Lower lobe of right lung (tissue), 2 donors: ENCODE data around the gene DTD1. TPM values are rescaled to one million over a fixed set of nuclear protein-coding genes. Genes with fewer than 3 reads are reported as not detected.

ENCODE experiments used
- ATAC-seq, 2 donors: fragments of 200-7000 bp; cut with Tn5 transposase; one replicate each; pipeline ENCODE4 v1.9.1; 2020 to 2022; ENCODE audit warnings: mild to moderate bottlenecking in 2 of 2, moderate library complexity in 2 of 2
- DNase-seq: peaks from one replicate; pipeline ENCODE4 v3.0.0-alpha.2; 2020
- H3K27ac ChIP-seq: fragments of 200-600 bp; one replicate; pipeline ENCODE4 v1.8.0; 2022
- H3K27me3 ChIP-seq: fragments of 200-600 bp; one replicate; pipeline ENCODE4 v1.8.0; 2022; ENCODE audit warnings: low read depth
- H3K36me3 ChIP-seq: fragments of 200-600 bp; one replicate; pipeline ENCODE4 v1.8.0; 2022; ENCODE audit warnings: mild to moderate bottlenecking
- H3K4me1 ChIP-seq: fragments of 200-600 bp; one replicate; pipeline ENCODE4 v1.8.0; 2022
- H3K4me3 ChIP-seq: fragments of 200-600 bp; one replicate; pipeline ENCODE4 v1.8.0; 2022; ENCODE audit warnings: mild to moderate bottlenecking
- H3K9me3 ChIP-seq: fragments of 200-600 bp; one replicate; pipeline ENCODE4 v1.8.0; 2022
- intact Hi-C: fragments of 100-400 bp; cut with DNase I; formaldehyde crosslinking; loops from one replicate; pipeline ENCODE4 v1.11.0; 2022
- long read RNA-seq: library from polyadenylated mRNA; unstranded; transcript quantifications from one replicate; pipeline ENCODE4 v2.0.0, GENCODE V29; 2021
- total RNA-seq: library from RNA; stranded (reverse); fragmentation: NEBNext Ultra II Directional; extraction: Animal tissue kit (Norgen Biotek cat#: 25700); gene quantifications from one replicate; pipeline ENCODE4 v1.2.1, GENCODE V29; 2021
- TF ChIP-seq, protein P1 (sequence below): fragments of 200-600 bp; IDR thresholded peaks from one replicate; pipeline ENCODE4 v1.8.0; 2022; ENCODE audit warnings: antibody characterized with exemption, mild to moderate bottlenecking
- donor health status: DM: no; HTN: yes; CAD: no; lungs with severe emphysema.

DTD1 gene, protein sequence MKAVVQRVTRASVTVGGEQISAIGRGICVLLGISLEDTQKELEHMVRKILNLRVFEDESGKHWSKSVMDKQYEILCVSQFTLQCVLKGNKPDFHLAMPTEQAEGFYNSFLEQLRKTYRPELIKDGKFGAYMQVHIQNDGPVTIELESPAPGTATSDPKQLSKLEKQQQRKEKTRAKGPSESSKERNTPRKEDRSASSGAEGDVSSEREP
- total RNA-seq = 15.7 TPM
- long read RNA-seq, transcript DTD1-201 (6 exons, 1,387 nt) = major isoform, 22 of 25 reads
- long read RNA-seq, partial matches to known transcripts = 1 of 25 reads
- long read RNA-seq, other reads (novel, unspliced or antisense) = 2 of 25 reads

DNA sequence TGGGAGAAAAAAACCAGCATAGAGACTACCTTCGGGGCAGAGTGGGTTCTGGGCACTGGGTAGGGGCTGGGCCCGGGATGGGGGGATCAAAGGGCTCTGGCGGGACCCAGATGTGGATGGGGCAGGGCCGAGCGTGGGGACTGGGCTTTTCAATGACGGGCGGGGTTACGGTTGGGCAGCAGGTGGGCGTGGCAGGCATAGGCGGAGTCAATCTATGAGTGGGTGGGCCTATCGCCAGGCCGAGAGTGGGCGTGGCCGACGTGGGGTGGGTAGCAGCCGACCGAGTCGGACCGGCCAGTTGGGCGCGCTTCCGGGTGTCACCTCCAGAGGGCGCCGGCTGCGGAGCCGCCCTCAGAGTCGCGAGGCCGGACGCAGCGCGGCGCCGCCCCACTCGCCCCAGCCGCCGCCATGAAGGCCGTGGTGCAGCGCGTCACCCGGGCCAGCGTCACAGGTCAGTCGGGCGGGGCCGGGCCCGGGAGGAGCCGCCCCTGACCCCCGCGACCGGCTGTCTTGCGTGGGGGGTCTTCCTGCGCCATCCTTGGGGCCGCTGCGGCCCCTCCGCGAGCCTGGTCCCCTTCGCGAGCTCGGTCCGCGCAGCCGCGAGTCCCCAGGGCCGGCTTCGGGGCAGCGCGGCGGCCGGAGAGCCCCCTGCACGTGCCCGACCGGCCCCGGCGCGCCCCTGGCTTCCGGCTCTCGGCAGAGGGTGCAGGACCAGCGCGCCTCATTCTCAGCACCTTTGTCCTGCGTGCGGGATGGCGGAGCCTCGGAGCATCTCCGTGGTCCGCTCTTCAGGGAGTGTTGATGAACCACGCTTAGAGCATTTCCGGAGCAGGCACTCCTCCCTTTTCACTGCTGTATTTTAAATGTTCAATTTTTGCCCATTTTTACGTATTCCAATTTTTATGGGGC lies at the start of gene DTD1:
DTD1 (plus strand) TSS at position 390 of the 909 bp plus-strand sequence; CDS start at position 409, 19 bp downstream.
- Histone ChIP-seq H3K27me3 (no peaks in the 10 kb centered on the region), H3K36me3 (no peaks in the 10 kb centered on the region), H3K4me3 (peak within 1 kb of the TSS; percentile 76), H3K27ac (peak within 1 kb of the TSS; percentile 89), H3K4me1 (peaks cover 13% of the 10 kb centered on the region), H3K9me3 (no peaks in the 10 kb centered on the region)
- intact Hi-C loops = no loop called here
- ATAC-seq (peak; percentile 98), DNase-seq (peak; percentile 96)
- TF ChIP-seq, protein P1, sequence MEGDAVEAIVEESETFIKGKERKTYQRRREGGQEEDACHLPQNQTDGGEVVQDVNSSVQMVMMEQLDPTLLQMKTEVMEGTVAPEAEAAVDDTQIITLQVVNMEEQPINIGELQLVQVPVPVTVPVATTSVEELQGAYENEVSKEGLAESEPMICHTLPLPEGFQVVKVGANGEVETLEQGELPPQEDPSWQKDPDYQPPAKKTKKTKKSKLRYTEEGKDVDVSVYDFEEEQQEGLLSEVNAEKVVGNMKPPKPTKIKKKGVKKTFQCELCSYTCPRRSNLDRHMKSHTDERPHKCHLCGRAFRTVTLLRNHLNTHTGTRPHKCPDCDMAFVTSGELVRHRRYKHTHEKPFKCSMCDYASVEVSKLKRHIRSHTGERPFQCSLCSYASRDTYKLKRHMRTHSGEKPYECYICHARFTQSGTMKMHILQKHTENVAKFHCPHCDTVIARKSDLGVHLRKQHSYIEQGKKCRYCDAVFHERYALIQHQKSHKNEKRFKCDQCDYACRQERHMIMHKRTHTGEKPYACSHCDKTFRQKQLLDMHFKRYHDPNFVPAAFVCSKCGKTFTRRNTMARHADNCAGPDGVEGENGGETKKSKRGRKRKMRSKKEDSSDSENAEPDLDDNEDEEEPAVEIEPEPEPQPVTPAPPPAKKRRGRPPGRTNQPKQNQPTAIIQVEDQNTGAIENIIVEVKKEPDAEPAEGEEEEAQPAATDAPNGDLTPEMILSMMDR = peak; percentile 62

- ATAC-seq = no peak
- TF ChIP-seq, protein P1 = no peak
- no peak for DNase-seq
- Histone ChIP-seq H3K27me3 (no peaks in the 10 kb centered on the region), H3K36me3 (peaks cover 88% of the 10 kb centered on the region), H3K4me3 (no peak overlapping the region), H3K4me1 (no peaks in the 10 kb centered on the region), H3K27ac (no peak overlapping the region), H3K9me3 (no peaks in the 10 kb centered on the region)
- intact Hi-C loops = no loop called here
These were observed 46.1 kb upstream of the DTD1 start for GRCh38 chr20:18541741-18542140.

GRCh38 chr20:18543216-18543615 lies 44.6 kb upstream of the DTD1 start:
- no peak overlapping the region for H3K4me3 ChIP-seq
- no peak overlapping the region for H3K27ac ChIP-seq
- no peaks in the 10 kb centered on the region for H3K9me3 ChIP-seq
- H3K36me3 ChIP-seq = peaks cover 91% of the 10 kb centered on the region
- H3K4me1 ChIP-seq = no peaks in the 10 kb centered on the region
- ATAC-seq (no peak), DNase-seq (no peak)
- TF ChIP-seq, protein P1 = no peak
- intact Hi-C loops = no loop called here
- no peaks in the 10 kb centered on the region for H3K27me3 ChIP-seq

DNA sequence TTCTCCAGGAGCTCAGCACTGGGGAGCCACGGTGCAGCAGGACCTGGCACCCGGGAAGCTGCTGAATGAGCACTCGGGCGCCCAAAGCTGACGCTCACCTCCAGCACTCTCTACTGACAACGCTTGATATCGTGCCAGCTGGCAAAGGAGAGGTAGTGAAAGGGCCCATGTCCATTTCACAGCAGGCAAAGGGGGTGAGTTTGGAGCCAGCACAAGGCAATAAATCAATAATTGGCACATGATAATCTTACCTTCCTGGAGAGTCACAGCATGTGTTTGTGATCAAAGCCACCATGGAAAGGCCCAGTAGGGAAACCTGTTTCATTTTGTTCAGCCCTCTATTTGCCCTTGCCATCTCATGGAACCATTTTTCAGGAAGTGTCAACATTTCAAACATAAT lies 43.9 kb upstream of the DTD1 start:
- no peak for DNase-seq
- H3K36me3 ChIP-seq = peaks cover 94% of the 10 kb centered on the region
- H3K9me3 ChIP-seq = no peaks in the 10 kb centered on the region
- no peak overlapping the region for H3K4me3 ChIP-seq
- H3K27me3 ChIP-seq = no peaks in the 10 kb centered on the region
- no peak overlapping the region for H3K27ac ChIP-seq
- no peaks in the 10 kb centered on the region for H3K4me1 ChIP-seq
- TF ChIP-seq, protein P1 = no peak
- intact Hi-C loops = no loop called here
- no peak for ATAC-seq

GRCh38 chr20:18545566-18545965 lies 42.3 kb upstream of the DTD1 start:
- H3K27ac ChIP-seq = no peak overlapping the region
- H3K27me3 ChIP-seq = no peaks in the 10 kb centered on the region
- intact Hi-C loops = no loop called here
- no peaks in the 10 kb centered on the region for H3K9me3 ChIP-seq
- ATAC-seq (no peak), DNase-seq (no peak)
- TF ChIP-seq, protein P1 = no peak
- no peaks in the 10 kb centered on the region for H3K4me1 ChIP-seq
- peaks cover 100% of the 10 kb centered on the region for H3K36me3 ChIP-seq
- no peak overlapping the region for H3K4me3 ChIP-seq
